GM23248 (cell line): ENCODE data around the gene CLMP.

ENCODE experiments used
- EZH2 ChIP-seq: fragments of 200-600 bp; sonication (generic); IDR thresholded peaks from 2 replicates; pipeline ENCODE4 v1.6.1; 2018; ENCODE audit warnings: antibody characterized with exemption, mild to moderate bottlenecking; ENCODE audit not compliant: insufficient read depth, poor library complexity, severe bottlenecking
- EZH2phosphoT487 ChIP-seq: fragments of 200-600 bp; sonication (generic); IDR thresholded peaks from 2 replicates; pipeline ENCODE4 v1.6.1; 2018; ENCODE audit warnings: antibody characterized with exemption, moderate library complexity, mild to moderate bottlenecking, low read depth; ENCODE audit not compliant: insufficient read depth

- TF ChIP-seq EZH2phosphoT487: no peak
- TF ChIP-seq EZH2: no peak
Observed at GRCh38 chr11:123110397-123110796, 84.7 kb downstream of the CLMP start.
